GM18499 (cell line): ENCODE results near the gene RAPSN.

Experiments
- ATAC-seq: cut with Tn5 transposase; IDR thresholded peaks from one replicate; pipeline ENCODE4 v1.9.1; 2021; ENCODE audit warnings: moderate number of reproducible peaks; ENCODE audit not compliant: insufficient read depth, unreplicated experiment

Gene RAPSN

GRCh38 chr11:47410370-47411264 lies 38.3 kb downstream of the RAPSN start:
- no peak for ATAC-seq

DNA sequence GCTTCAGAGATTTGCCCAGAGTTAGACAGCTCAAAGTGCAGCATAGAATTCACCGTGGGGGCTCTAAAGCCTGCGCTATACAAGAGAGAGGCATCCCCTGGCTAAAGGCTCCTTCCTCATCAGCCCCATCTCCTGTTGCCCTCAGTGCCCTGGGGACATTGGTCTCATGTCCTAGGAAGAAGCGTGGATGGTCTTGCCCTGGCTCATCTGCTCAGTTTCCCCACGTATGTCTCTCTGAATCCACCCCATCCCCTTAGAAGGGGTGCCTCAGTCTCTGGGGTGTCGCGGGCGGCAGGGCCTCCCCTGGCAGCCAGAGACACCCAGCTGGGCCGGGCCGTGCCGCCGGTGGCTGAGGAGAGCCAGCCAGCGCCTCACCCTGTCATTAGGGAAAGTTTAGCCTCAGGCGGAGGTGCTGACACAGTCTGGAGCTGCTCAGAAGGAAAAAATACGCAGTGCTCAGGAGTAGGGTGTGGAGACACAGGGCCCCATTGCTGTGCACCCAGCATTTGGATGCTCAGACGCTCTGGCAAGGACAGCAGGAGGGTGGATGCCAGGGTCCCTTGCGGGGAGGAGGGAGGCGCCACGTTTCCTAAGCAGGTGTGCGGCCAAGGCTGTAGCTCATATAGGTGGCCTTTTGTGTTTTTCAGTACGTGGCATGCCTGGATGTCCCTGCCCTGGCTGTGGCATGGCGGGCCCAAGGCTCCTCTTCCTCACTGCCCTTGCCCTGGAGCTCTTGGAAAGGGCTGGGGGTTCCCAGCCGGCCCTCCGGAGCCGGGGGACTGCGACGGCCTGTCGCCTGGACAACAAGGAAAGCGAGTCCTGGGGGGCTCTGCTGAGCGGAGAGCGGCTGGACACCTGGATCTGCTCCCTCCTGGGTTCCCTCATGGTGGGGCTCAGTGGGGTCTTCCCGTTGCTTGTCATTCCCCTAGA lies 39.2 kb downstream of the RAPSN start:
- ATAC-seq = no peak

DNA sequence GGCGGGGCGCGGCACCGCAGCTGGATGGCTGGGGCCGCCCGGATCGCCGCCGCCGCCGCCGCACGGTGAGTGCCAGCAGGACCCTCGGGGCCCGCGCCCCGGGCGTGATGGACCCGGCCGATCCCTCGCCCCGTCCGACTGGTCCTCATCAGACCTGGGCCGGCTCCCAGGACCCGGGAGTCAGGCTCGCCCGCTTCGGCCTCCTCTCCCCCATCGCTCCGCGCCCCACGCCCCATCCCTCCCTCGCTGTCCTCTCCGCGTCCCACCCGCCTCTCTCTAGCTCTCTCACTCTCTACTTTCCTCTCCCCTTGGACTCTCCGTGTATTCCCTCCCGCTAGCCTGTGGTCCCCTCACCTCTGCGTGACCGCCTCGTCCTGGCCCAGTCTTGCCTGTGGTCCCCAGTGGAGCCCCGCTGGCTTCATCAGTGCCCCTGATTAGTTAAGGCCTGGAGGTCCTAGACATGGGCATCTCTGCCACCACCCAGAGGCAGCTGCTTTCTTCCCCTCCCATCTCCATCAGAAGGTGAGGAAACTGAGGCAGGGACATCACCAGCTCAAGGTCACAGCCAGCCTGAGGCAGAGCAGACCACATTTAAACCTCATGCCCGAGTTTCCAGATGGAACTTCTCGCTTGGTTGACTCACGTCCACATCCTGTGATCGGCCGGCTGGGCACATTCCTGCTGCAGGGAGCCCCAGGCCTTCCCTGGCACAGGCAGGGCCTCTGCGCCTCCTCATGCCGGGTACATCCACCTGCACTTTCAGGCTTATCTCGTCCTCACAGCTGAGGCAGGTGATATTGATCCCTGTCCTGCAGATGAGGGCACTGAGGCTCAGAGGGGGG lies 40.1 kb downstream of the RAPSN start:
- peak; percentile 4 for ATAC-seq

DNA sequence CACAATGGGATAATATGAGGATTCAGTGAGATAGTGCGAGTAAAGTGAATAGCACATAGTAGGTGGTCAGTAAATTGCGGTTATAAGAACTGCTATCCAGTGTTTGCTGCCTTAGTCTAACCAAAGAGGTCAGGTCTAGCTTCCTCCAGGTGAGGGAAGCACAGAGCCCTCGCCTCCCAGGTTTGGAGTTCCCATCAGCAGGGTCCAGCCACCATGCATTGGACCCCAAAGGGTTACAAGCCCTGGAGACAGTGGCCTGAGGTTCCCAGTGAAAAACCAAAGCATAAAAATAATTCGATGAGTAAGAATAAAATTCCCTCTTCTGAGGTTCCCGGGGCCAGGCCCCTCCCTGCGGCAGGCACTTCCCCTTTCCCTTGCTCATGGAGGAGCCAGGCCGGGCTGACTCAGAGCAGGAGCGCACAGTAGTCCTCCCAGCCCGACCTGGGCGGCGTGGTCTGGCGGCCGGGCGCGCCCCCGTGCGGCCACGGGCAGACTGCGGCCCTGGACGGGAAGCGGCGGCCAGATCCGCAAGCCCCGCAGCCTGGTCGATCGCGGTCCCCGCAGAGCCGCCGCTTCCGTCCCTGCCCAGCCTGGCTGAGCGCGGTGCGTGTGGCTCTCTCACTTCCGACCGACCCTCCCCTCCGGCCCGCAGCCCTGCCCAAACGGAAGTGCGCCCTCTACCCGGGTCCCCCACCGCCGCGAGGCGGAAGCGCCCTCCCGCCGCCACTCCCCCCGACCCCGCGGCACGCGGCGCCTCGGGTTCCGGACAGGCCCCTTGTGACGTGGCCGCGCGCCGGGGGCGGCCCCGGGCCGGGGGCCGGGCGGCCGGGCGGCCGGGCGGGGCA lies 41.0 kb downstream of the RAPSN start, which contains the start of gene SLC39A13:
SLC39A13 (plus strand) TSS at position 845 of the 845 bp plus-strand sequence. CDS start 1,505 bp downstream, outside the sequence.
- ATAC-seq = peak; percentile 61

DNA sequence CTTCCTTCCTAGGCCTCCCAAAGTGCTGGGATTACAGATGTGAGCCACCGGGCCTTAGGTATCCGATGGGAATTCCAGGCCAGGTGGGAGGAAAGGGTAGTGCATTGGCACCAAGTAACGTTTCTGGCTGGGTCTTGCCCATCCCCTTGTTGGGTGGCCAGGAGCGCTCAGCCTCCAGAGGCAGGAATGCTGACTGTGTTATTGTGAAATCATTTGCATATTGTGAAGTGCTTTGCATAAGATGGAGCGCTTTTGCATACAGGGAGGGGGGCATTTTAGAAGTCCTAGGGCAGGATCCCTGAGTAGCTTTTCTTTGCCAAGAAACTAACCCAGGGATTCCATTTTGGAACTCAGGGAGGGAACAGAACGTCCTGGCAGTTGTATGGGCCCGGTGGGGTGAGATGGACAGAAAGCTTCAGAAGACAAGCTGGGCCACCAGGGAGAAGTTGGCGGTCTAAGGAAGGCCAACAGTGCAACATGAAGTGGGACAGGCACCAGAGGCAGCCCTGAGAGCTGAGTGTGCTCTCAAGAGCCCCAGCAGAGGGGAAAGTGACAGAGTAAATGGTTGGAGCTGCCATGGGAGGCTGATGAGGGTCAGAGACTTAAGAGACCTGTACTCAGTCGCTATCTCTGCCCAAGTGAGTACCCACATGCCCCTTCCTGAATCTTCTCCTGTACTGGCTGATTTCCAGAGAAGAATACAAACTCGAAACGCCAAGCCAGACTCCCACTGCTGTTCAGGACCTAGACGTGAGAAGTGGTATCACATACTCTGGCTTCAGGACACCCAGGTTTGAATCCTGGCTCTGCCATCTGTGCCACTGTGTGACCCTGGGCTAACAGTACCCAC lies 41.8 kb downstream of the RAPSN start:
- ATAC-seq = no peak

- ATAC-seq = no peak
These were observed 45.4 kb downstream of the RAPSN start for GRCh38 chr11:47403571-47403970.

DNA sequence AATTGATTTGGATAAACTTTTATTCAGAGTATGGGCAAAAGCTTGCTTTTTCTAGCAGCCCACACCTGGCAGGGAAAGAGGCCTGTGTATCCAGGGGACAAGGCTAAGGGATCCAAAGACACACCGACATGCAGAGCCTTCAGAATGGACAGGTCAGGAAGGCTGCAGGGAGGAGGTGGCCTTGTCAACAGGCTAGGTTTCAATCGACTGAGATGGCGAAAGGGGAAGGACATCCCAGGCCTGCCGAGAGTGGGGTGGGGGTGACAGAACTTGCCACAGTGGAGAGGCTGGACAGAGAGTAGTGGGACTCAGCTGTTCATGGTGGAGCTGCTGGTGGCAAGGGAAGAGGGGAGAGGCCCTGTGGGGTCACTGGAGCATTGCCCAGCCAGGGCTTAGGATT lies 45.8 kb downstream of the RAPSN start:
- ATAC-seq = no peak

GRCh38 chr11:47400768-47401279 lies 48.1 kb downstream of the RAPSN start:
- peak; percentile 59 for ATAC-seq

GRCh38 chr11:47399860-47400767 lies 48.8 kb downstream of the RAPSN start:
- peak; percentile 28 for ATAC-seq

GRCh38 chr11:47398551-47398950 lies 50.4 kb downstream of the RAPSN start:
- ATAC-seq = no peak

DNA sequence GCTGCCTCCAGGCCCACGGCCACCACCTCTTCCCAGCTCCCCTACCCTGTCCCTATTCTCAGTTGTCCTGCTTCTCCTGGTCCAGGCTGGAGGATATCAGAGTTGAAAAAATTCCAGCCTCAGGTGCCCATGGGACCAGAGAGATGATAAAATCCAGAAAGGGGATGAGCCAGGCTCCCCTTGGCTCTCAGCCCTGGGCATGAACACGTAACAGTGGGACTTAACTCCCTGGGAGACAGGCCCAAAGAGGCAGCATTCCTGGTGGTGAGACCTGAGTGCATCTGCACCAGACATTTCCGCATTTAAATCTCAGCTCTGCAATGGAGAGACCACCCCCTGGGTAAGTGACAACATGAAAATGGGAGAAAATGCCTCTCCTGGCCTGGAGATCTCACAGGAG lies 50.9 kb downstream of the RAPSN start:
- ATAC-seq = no peak

- ATAC-seq = no peak
These were observed 53.0 kb downstream of the RAPSN start for GRCh38 chr11:47396049-47396320.

- ATAC-seq = no peak
These were observed 53.5 kb downstream of the RAPSN start for GRCh38 chr11:47395223-47396048.

- no peak for ATAC-seq
These were observed 54.4 kb downstream of the RAPSN start for GRCh38 chr11:47394322-47395222.

DNA sequence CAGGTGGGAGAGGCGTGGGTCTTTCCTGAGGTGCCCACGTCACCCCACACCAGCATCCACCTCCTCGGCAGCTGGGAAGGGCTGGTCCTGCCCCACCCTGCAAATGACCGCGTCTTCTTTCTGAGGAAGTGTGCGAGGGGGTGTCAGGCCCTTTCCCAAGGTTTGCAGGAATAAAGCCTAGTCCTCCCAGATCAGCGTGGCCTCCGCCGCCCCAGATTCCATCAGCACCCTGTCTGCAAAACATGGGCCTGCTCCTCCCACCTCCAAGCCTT lies 55.0 kb downstream of the RAPSN start:
- ATAC-seq = no peak
